Thyroid gland (tissue), 4 donors: ENCODE data around the gene KRTAP10-3. TPM values are rescaled to one million over a fixed set of nuclear protein-coding genes. Genes with fewer than 3 reads are reported as not detected.

ENCODE experiments used
- DNase-seq, 2 donors: peaks; one replicate each; pipeline ENCODE4 v3.0.0-alpha.2; 2019
- H3K27ac ChIP-seq, 3 donors: fragments of 200-600 bp; sonication (generic); 1 replicate in 2 of 3; 2 replicates in 1 of 3; pipeline ENCODE4 v1.5.1; 2016 to 2019; ENCODE audit warnings: mild to moderate bottlenecking in 1 of 3, moderate library complexity in 1 of 3
- H3K27me3 ChIP-seq: fragments of 200-600 bp; sonication (generic); one replicate; pipeline ENCODE4 v1.5.1; 2019
- H3K36me3 ChIP-seq, 2 donors: fragments of 200-600 bp; sonication (generic); one replicate each; pipeline ENCODE4 v1.5.1; 2016 to 2019
- H3K4me1 ChIP-seq, 2 donors: fragments of 200-600 bp; sonication (generic); one replicate each; pipeline ENCODE4 v1.5.1; 2017 to 2019
- H3K4me3 ChIP-seq, 3 donors: fragments of 200-600 bp; sonication (generic); replicated peaks in 1 of 3; 1 replicate in 2 of 3; 2 replicates in 1 of 3; pipeline ENCODE4 v1.5.1; 2016; ENCODE audit warnings: mild to moderate bottlenecking in 1 of 3
- H3K9me3 ChIP-seq: fragments of 200-600 bp; sonication (generic); one replicate; pipeline ENCODE4 v1.5.1; 2017
- CTCF ChIP-seq, 6 experiments: fragments of 200-600 bp in 3 of 6; fragments of 450-650 bp in 3 of 6; sonication (generic) in 3 of 6; IDR thresholded peaks; one replicate each; pipeline ENCODE4 v1.5.1; 2016 to 2019; ENCODE audit warnings: antibody characterized with exemption in 6 of 6, mild to moderate bottlenecking in 2 of 6, inconsistent platforms in 1 of 6, moderate library complexity in 1 of 6
- POLR2A ChIP-seq, 2 donors: fragments of 450-650 bp; IDR thresholded peaks; one replicate each; pipeline ENCODE4 v1.6.1; 2017; ENCODE audit warnings: antibody characterized with exemption in 2 of 2, mild to moderate bottlenecking in 2 of 2, moderate library complexity in 1 of 2
- WGBS, 2 donors: methylation state at CpG; one replicate each; pipeline ENCODE4 v1.1.5; 2017; 5-methylcytosine and 5-hydroxymethylcytosine counted together
- intact Hi-C: fragments of 100-400 bp; cut with DNase I; formaldehyde crosslinking; loops from one replicate; pipeline ENCODE4 v1.15.1; 2023
- total RNA-seq, 4 donors: library from RNA; depleted of rRNA; stranded (reverse); fragments of >200 nt; gene quantifications; one replicate each; pipeline ENCODE4 v1.2.3, GENCODE V29; 2016

KRTAP10-3 gene
- total RNA-seq, 4 donors from 2014 or later = not detected

GRCh38 chr21:44509539-44509938, 49.1 kb downstream of the KRTAP10-3 start:
- Histone ChIP-seq H3K4me1 (peaks cover 12 to 13% of the 10 kb centered on the region in 2 donors), H3K4me3 (no peak overlapping the region), H3K36me3 (no peaks in the 10 kb centered on the region), H3K27me3 (no peaks in the 10 kb centered on the region), H3K9me3 (no peaks in the 10 kb centered on the region), H3K27ac (no peak overlapping the region)
- 59 to 65% methylated on average over 11 to 12 of the region's 12 CpGs for WGBS, 2 donors
- TF ChIP-seq POLR2A (IDR thresholded peaks at IDR 0.05) (no peak), CTCF (IDR thresholded peaks at IDR 0.05) (peak; percentile 20 to 82 (median 70))
- intact Hi-C loops = no loop called here
- peak; percentile 93 to 96 for DNase-seq

- WGBS, 2 donors = 83 to 88% methylated on average over 29 to 30 of the region's 30 CpGs
- Histone ChIP-seq H3K27me3 (no peaks in the 10 kb centered on the region), H3K4me3 (no peak overlapping the region), H3K4me1 (peaks cover 12 to 13% of the 10 kb centered on the region in 2 donors), H3K36me3 (no peaks in the 10 kb centered on the region), H3K27ac (no peak overlapping the region), H3K9me3 (no peaks in the 10 kb centered on the region)
- TF ChIP-seq POLR2A (IDR thresholded peaks at IDR 0.05) (no peak), CTCF (IDR thresholded peaks at IDR 0.05) (no peak)
- DNase-seq = no peak
- intact Hi-C loops = no loop called here
Observed at GRCh38 chr21:44508711-44509445, 49.7 kb downstream of the KRTAP10-3 start.

- no peak overlapping the region for H3K4me3 ChIP-seq
- H3K27me3 ChIP-seq = no peaks in the 10 kb centered on the region
- no peak for DNase-seq
- no peak overlapping the region for H3K27ac ChIP-seq
- intact Hi-C loops = no loop called here
- TF ChIP-seq CTCF (IDR thresholded peaks at IDR 0.05) (no peak), POLR2A (IDR thresholded peaks at IDR 0.05) (no peak)
- 82 to 90% methylated on average over 9 of the region's 9 CpGs for WGBS, 2 donors
- peaks cover 12 to 13% of the 10 kb centered on the region in 2 donors for H3K4me1 ChIP-seq
- H3K36me3 ChIP-seq = no peaks in the 10 kb centered on the region
- H3K9me3 ChIP-seq = no peaks in the 10 kb centered on the region
Observed at GRCh38 chr21:44508426-44508710, 50.2 kb downstream of the KRTAP10-3 start.

Other genes starting within 250 kb of the KRTAP10-3 start
- gene CFAP410, start 219.4 kb downstream of the KRTAP10-3 start, total RNA-seq = 10 to 100 TPM; 55.2 to 93.4 (median 64.1) TPM
- gene TRPM2, start 205.2 kb downstream of the KRTAP10-3 start, total RNA-seq = 1 to 10 TPM in 1 of 4 donors, under 1 TPM in 3; 0.67 to 2.6 (median 0.88) TPM
- under 1 TPM; 0.78 to 0.92 (median 0.85) TPM for gene LRRC3, start 103.3 kb downstream of the KRTAP10-3 start, total RNA-seq
- not detected for gene KRTAP10-1, start 18.6 kb downstream of the KRTAP10-3 start, total RNA-seq
- not detected for gene KRTAP10-2, start 7.3 kb downstream of the KRTAP10-3 start, total RNA-seq
- not detected for gene KRTAP10-4, start 14.9 kb upstream of the KRTAP10-3 start, total RNA-seq
- under 1 TPM in 1 of 4 donors, not detected in 3; 0.78 TPM for gene KRTAP10-5, start 21.8 kb upstream of the KRTAP10-3 start, total RNA-seq
- gene KRTAP10-6, start 33.7 kb upstream of the KRTAP10-3 start, total RNA-seq = not detected
- not detected for gene KRTAP10-7, start 41.8 kb upstream of the KRTAP10-3 start, total RNA-seq
- gene KRTAP10-8, start 53.3 kb upstream of the KRTAP10-3 start, total RNA-seq = not detected
- not detected for gene KRTAP10-9, start 68.3 kb upstream of the KRTAP10-3 start, total RNA-seq
- gene KRTAP10-10, start 78.6 kb upstream of the KRTAP10-3 start, total RNA-seq = not detected
- gene KRTAP10-11, start 87.6 kb upstream of the KRTAP10-3 start, total RNA-seq = not detected
- not detected for gene KRTAP12-4, start 95.9 kb upstream of the KRTAP10-3 start, total RNA-seq
- not detected for gene KRTAP12-3, start 99.1 kb upstream of the KRTAP10-3 start, total RNA-seq
- gene KRTAP12-2, start 108.1 kb upstream of the KRTAP10-3 start, total RNA-seq = under 1 TPM in 1 of 4 donors, not detected in 3; 0.89 TPM
- gene KRTAP12-1, start 123.4 kb upstream of the KRTAP10-3 start, total RNA-seq = under 1 TPM in 1 of 4 donors, not detected in 3; 0.78 TPM
- gene KRTAP10-12, start 138.4 kb upstream of the KRTAP10-3 start, total RNA-seq = not detected
- 1 to 10 TPM in 2 of 4 donors, under 1 TPM in 2; 0.21 to 1.3 (median 0.69) TPM for gene TSPEAR, start 152.8 kb upstream of the KRTAP10-3 start, total RNA-seq
- gene UBE2G2, start 243.0 kb upstream of the KRTAP10-3 start, total RNA-seq = 100 to 1,000 TPM in 1 of 4 donors, 10 to 100 TPM in 3; 90.4 to 127 (median 95.3) TPM